ENCODE data around the gene GPR143.

Gene GPR143

GRCh38 chrX:9729171-9729885, 36.3 kb downstream of the GPR143 start:
- no peak overlapping the region for H3K27ac ChIP-seq (ENCODE audit: low read length, poor library complexity, severe bottlenecking)
- no peak overlapping the region for H2BK15ac ChIP-seq (ENCODE audit: low read depth, poor library complexity, severe bottlenecking)
- H3K9ac ChIP-seq (ENCODE audit: low read length), result no peak overlapping the region
- peak; percentile 81 for DNase-seq
- no peak overlapping the region for H2BK120ac ChIP-seq (ENCODE audit: low read depth, low read length)
- no peaks in the 10 kb centered on the region for H3K4me1 ChIP-seq (ENCODE audit: control insufficient read depth, insufficient read depth, low read depth, low read length)
- H3K9me3 ChIP-seq (ENCODE audit: control insufficient read depth, low read length), result peaks cover 34% of the 10 kb centered on the region
- H2AK5ac ChIP-seq (ENCODE audit: low read length, severe bottlenecking), result no peak overlapping the region
- no peak overlapping the region for H2BK12ac ChIP-seq (ENCODE audit: low read length in 2 of 2)
- peak overlapping the region in 1 of 2 experiments; percentile 21 for H3K18ac ChIP-seq (ENCODE audit: low read depth in 1 of 2, low read length in 2 of 2)
- H3K23ac ChIP-seq (ENCODE audit: low read length in 2 of 2), result no peak overlapping the region
- H3K4me2 ChIP-seq (ENCODE audit: low read length, poor library complexity, severe bottlenecking), result no peak overlapping the region
- 50% methylated on average over 4 of the region's 5 CpGs for WGBS
- H2BK5ac ChIP-seq (ENCODE audit: low read depth, low read length, poor library complexity, severe bottlenecking), result no peak overlapping the region
- no peak overlapping the region for H4K8ac ChIP-seq (ENCODE audit: low read length)
- no peak overlapping the region for H3K4me3 ChIP-seq (ENCODE audit: insufficient read depth in 1 of 2, low read depth in 1 of 2, low read length in 2 of 2)
- no peaks in the 10 kb centered on the region for H3K36me3 ChIP-seq (ENCODE audit: control insufficient read depth in 1 of 2, insufficient read depth in 2 of 2, low read depth in 1 of 2, low read length in 2 of 2)
- H2AFZ ChIP-seq (ENCODE audit: low read depth, low read length), result no peak overlapping the region
- H4K91ac ChIP-seq (ENCODE audit: low read length), result no peak overlapping the region
- H3K14ac ChIP-seq (ENCODE audit: low read length in 2 of 2), result no peak overlapping the region
- H3K79me1 ChIP-seq (replicated peaks; ENCODE audit: low read length, poor library complexity, severe bottlenecking), result no peaks in the 10 kb centered on the region
- no peak overlapping the region for H3K4ac ChIP-seq (ENCODE audit: low read depth in 1 of 2, low read length in 2 of 2)
- H3K27me3 ChIP-seq (ENCODE audit: control insufficient read depth in 1 of 2, insufficient read depth in 1 of 2, low read length in 2 of 2), result no peaks in the 10 kb centered on the region

- H3K4me1 ChIP-seq (ENCODE audit: control insufficient read depth, insufficient read depth, low read depth, low read length), result no peaks in the 10 kb centered on the region
- H3K27me3 ChIP-seq (ENCODE audit: control insufficient read depth in 1 of 2, insufficient read depth in 1 of 2, low read length in 2 of 2), result no peaks in the 10 kb centered on the region
- no peak overlapping the region for H3K4me3 ChIP-seq (ENCODE audit: insufficient read depth in 1 of 2, low read depth in 1 of 2, low read length in 2 of 2)
- H3K18ac ChIP-seq (ENCODE audit: low read depth in 1 of 2, low read length in 2 of 2), result no peak overlapping the region
- H3K4me2 ChIP-seq (ENCODE audit: low read length, poor library complexity, severe bottlenecking), result no peak overlapping the region
- H3K27ac ChIP-seq (ENCODE audit: low read length, poor library complexity, severe bottlenecking), result no peak overlapping the region
- H3K79me1 ChIP-seq (replicated peaks; ENCODE audit: low read length, poor library complexity, severe bottlenecking), result no peaks in the 10 kb centered on the region
- no peak overlapping the region for H3K14ac ChIP-seq (ENCODE audit: low read length in 2 of 2)
- no peak overlapping the region for H3K4ac ChIP-seq (ENCODE audit: low read depth in 1 of 2, low read length in 2 of 2)
- no peak overlapping the region for H2BK15ac ChIP-seq (ENCODE audit: low read depth, poor library complexity, severe bottlenecking)
- no peak overlapping the region for H3K9ac ChIP-seq (ENCODE audit: low read length)
- H2AK5ac ChIP-seq (ENCODE audit: low read length, severe bottlenecking), result no peak overlapping the region
- DNase-seq, result no peak
- H3K36me3 ChIP-seq (ENCODE audit: control insufficient read depth in 1 of 2, insufficient read depth in 2 of 2, low read depth in 1 of 2, low read length in 2 of 2), result peaks cover 0 to under 1% of the 10 kb centered on the region in 2 experiments
- H4K8ac ChIP-seq (ENCODE audit: low read length), result no peak overlapping the region
- WGBS, result 96% methylated on average over 1 of the region's 3 CpGs
- H3K9me3 ChIP-seq (ENCODE audit: control insufficient read depth, low read length), result peaks cover 36% of the 10 kb centered on the region
- no peak overlapping the region for H2BK12ac ChIP-seq (ENCODE audit: low read length in 2 of 2)
- H2BK5ac ChIP-seq (ENCODE audit: low read depth, low read length, poor library complexity, severe bottlenecking), result no peak overlapping the region
- H4K91ac ChIP-seq (ENCODE audit: low read length), result no peak overlapping the region
- H3K23ac ChIP-seq (ENCODE audit: low read length in 2 of 2), result no peak overlapping the region
- no peak overlapping the region for H2AFZ ChIP-seq (ENCODE audit: low read depth, low read length)
- no peak overlapping the region for H2BK120ac ChIP-seq (ENCODE audit: low read depth, low read length)
These were observed 37.4 kb downstream of the GPR143 start for GRCh38 chrX:9728261-9728660.

- Histone ChIP-seq H3K4me1 (ENCODE audit: control insufficient read depth, insufficient read depth, low read depth, low read length) (no peaks in the 10 kb centered on the region), H4K91ac (ENCODE audit: low read length) (no peak overlapping the region), H3K4me3 (ENCODE audit: insufficient read depth in 1 of 2, low read depth in 1 of 2, low read length in 2 of 2) (no peak overlapping the region), H3K18ac (ENCODE audit: low read depth in 1 of 2, low read length in 2 of 2) (no peak overlapping the region), H3K27ac (ENCODE audit: low read length, poor library complexity, severe bottlenecking) (peak overlapping the region; percentile 47), H3K36me3 (ENCODE audit: control insufficient read depth in 1 of 2, insufficient read depth in 2 of 2, low read depth in 1 of 2, low read length in 2 of 2) (peaks cover 4 to 24% of the 10 kb centered on the region in 2 experiments), H2BK15ac (ENCODE audit: low read depth, poor library complexity, severe bottlenecking) (no peak overlapping the region), H3K79me1 (replicated peaks; ENCODE audit: low read length, poor library complexity, severe bottlenecking) (no peaks in the 10 kb centered on the region), H2BK120ac (ENCODE audit: low read depth, low read length) (no peak overlapping the region), H2BK5ac (ENCODE audit: low read depth, low read length, poor library complexity, severe bottlenecking) (no peak overlapping the region), H4K8ac (ENCODE audit: low read length) (no peak overlapping the region), H3K27me3 (ENCODE audit: control insufficient read depth in 1 of 2, insufficient read depth in 1 of 2, low read length in 2 of 2) (no peaks in the 10 kb centered on the region), H3K4me2 (ENCODE audit: low read length, poor library complexity, severe bottlenecking) (no peak overlapping the region), H3K14ac (ENCODE audit: low read length in 2 of 2) (no peak overlapping the region), H2BK12ac (ENCODE audit: low read length in 2 of 2) (no peak overlapping the region), H3K23ac (ENCODE audit: low read length in 2 of 2) (no peak overlapping the region), H3K9me3 (ENCODE audit: control insufficient read depth, low read length) (peaks cover 41% of the 10 kb centered on the region), H3K9ac (ENCODE audit: low read length) (no peak overlapping the region), H2AFZ (ENCODE audit: low read depth, low read length) (no peak overlapping the region), H3K4ac (ENCODE audit: low read depth in 1 of 2, low read length in 2 of 2) (no peak overlapping the region), H2AK5ac (ENCODE audit: low read length, severe bottlenecking) (no peak overlapping the region)
- WGBS, result no CpG with 5 or more reads among the region's 2 CpGs
- peak; percentile 25 for DNase-seq
These were observed 40.9 kb downstream of the GPR143 start for GRCh38 chrX:9724711-9725110.

GRCh38 chrX:9717376-9717775, 48.3 kb downstream of the GPR143 start:
- no peak overlapping the region for H2BK5ac ChIP-seq (ENCODE audit: low read depth, low read length, poor library complexity, severe bottlenecking)
- H2AFZ ChIP-seq (ENCODE audit: low read depth, low read length), result no peak overlapping the region
- no peak overlapping the region for H3K18ac ChIP-seq (ENCODE audit: low read depth in 1 of 2, low read length in 2 of 2)
- no peak overlapping the region for H3K9ac ChIP-seq (ENCODE audit: low read length)
- no peak overlapping the region for H3K14ac ChIP-seq (ENCODE audit: low read length in 2 of 2)
- H3K4me3 ChIP-seq (ENCODE audit: insufficient read depth in 1 of 2, low read depth in 1 of 2, low read length in 2 of 2), result no peak overlapping the region
- H4K8ac ChIP-seq (ENCODE audit: low read length), result no peak overlapping the region
- no peak for DNase-seq
- H3K27me3 ChIP-seq (ENCODE audit: control insufficient read depth in 1 of 2, insufficient read depth in 1 of 2, low read length in 2 of 2), result no peaks in the 10 kb centered on the region
- no peaks in the 10 kb centered on the region for H3K4me1 ChIP-seq (ENCODE audit: control insufficient read depth, insufficient read depth, low read depth, low read length)
- H3K23ac ChIP-seq (ENCODE audit: low read length in 2 of 2), result no peak overlapping the region
- H2BK12ac ChIP-seq (ENCODE audit: low read length in 2 of 2), result no peak overlapping the region
- no peak overlapping the region for H3K27ac ChIP-seq (ENCODE audit: low read length, poor library complexity, severe bottlenecking)
- H2AK5ac ChIP-seq (ENCODE audit: low read length, severe bottlenecking), result no peak overlapping the region
- H4K91ac ChIP-seq (ENCODE audit: low read length), result no peak overlapping the region
- peaks cover 51 to 61% of the 10 kb centered on the region in 2 experiments for H3K36me3 ChIP-seq (ENCODE audit: control insufficient read depth in 1 of 2, insufficient read depth in 2 of 2, low read depth in 1 of 2, low read length in 2 of 2)
- H3K79me1 ChIP-seq (replicated peaks; ENCODE audit: low read length, poor library complexity, severe bottlenecking), result peaks cover 5% of the 10 kb centered on the region
- H3K9me3 ChIP-seq (ENCODE audit: control insufficient read depth, low read length), result peaks cover 23% of the 10 kb centered on the region
- no peak overlapping the region for H2BK120ac ChIP-seq (ENCODE audit: low read depth, low read length)
- H3K4me2 ChIP-seq (ENCODE audit: low read length, poor library complexity, severe bottlenecking), result no peak overlapping the region
- no peak overlapping the region for H2BK15ac ChIP-seq (ENCODE audit: low read depth, poor library complexity, severe bottlenecking)
- no peak overlapping the region for H3K4ac ChIP-seq (ENCODE audit: low read depth in 1 of 2, low read length in 2 of 2)
- WGBS, result 99% methylated on average over 21 of the region's 21 CpGs

Data from mesenchymal stem cell (in vitro differentiated cells and primary cell).